Ectodermal cell (in vitro differentiated cells): ENCODE data around the gene GALNT4.

Experiments used
- H3K27ac ChIP-seq: 2 replicates; pipeline ENCODE4 v1.7.0; 2013; ENCODE audit warnings: mild to moderate bottlenecking, low read depth, low read length; ENCODE audit not compliant: insufficient read depth, poor library complexity, severe bottlenecking
- H3K27me3 ChIP-seq: 2 replicates; pipeline ENCODE4 v1.7.0; 2013; ENCODE audit warnings: mild to moderate bottlenecking, low read length; ENCODE audit not compliant: insufficient read depth, control insufficient read depth, poor library complexity, severe bottlenecking
- H3K36me3 ChIP-seq: one replicate; pipeline ENCODE4 v1.7.0; 2013; ENCODE audit warnings: low read length; ENCODE audit not compliant: control insufficient read depth, insufficient read depth
- H3K4me1 ChIP-seq: one replicate; pipeline ENCODE4 v1.7.0; 2013; ENCODE audit warnings: low read length; ENCODE audit not compliant: control insufficient read depth, insufficient read depth
- H3K4me3 ChIP-seq: 2 replicates; pipeline ENCODE4 v1.7.0; 2013; ENCODE audit warnings: low read depth, low read length, control low read depth; ENCODE audit not compliant: insufficient read depth
- H3K9me3 ChIP-seq: 2 replicates; pipeline ENCODE4 v1.7.0; 2013; ENCODE audit warnings: mild to moderate bottlenecking, low read length, moderate library complexity; ENCODE audit not compliant: control insufficient read depth
- WGBS, 2 experiments: methylation state at CpG; one replicate each; pipeline ENCODE4 v1.1.7; 2013; ENCODE audit warnings: missing lambda C conversion rate in 2 of 2; 5-methylcytosine and 5-hydroxymethylcytosine counted together

Gene GALNT4

GRCh38 chr12:89537389-89537788 lies 12.8 kb upstream of the GALNT4 start:
- Histone ChIP-seq H3K4me1 (peaks cover 9% of the 10 kb centered on the region), H3K27me3 (no peaks in the 10 kb centered on the region), H3K4me3 (no peak overlapping the region), H3K36me3 (no peaks in the 10 kb centered on the region), H3K27ac (no peak overlapping the region), H3K9me3 (no peaks in the 10 kb centered on the region)
- WGBS, 2 experiments = 94 to 100% methylated on average over 3 of the region's 3 CpGs

- Histone ChIP-seq H3K4me3 (no peak overlapping the region), H3K4me1 (no peaks in the 10 kb centered on the region), H3K27me3 (no peaks in the 10 kb centered on the region), H3K36me3 (no peaks in the 10 kb centered on the region), H3K27ac (no peak overlapping the region), H3K9me3 (no peaks in the 10 kb centered on the region)
- 70 to 100% methylated on average over 1 of the region's 1 CpG for WGBS, 2 experiments
Observed at GRCh38 chr12:89529738-89530137, 5.1 kb upstream of the GALNT4 start.

- WGBS, 2 experiments = 88 to 95% methylated on average over 3 to 4 of the region's 4 CpGs
- no peaks in the 10 kb centered on the region for H3K9me3 ChIP-seq
- no peaks in the 10 kb centered on the region for H3K27me3 ChIP-seq
Observed at GRCh38 chr12:89528434-89528833, 3.8 kb upstream of the GALNT4 start.

GRCh38 chr12:89525824-89526770 lies 1.5 kb upstream of the GALNT4 start, which contains the start of gene POC1B:
TSS of gene POC1B (minus strand) at chr12:89526047. CDS start at chr12:89525895, 152 bp downstream.
- WGBS, 2 experiments = 2 to 5% methylated on average over 35 to 39 of the region's 39 CpGs
- Histone ChIP-seq H3K27me3 (no peaks in the 10 kb centered on the region), H3K36me3 (no peaks in the 10 kb centered on the region), H3K9me3 (no peaks in the 10 kb centered on the region), H3K4me3 (peak within 1 kb of the TSS; percentile 91), H3K4me1 (no peaks in the 10 kb centered on the region), H3K27ac (peak within 1 kb of the TSS; percentile 39)

More at GRCh38 chr12:89528434-89528833, 3.8 kb upstream of the GALNT4 start:
- H3K36me3 ChIP-seq = no peaks in the 10 kb centered on the region
- no peak overlapping the region for H3K27ac ChIP-seq
- no peaks in the 10 kb centered on the region for H3K4me1 ChIP-seq
- H3K4me3 ChIP-seq = no peak overlapping the region

GRCh38 chr12:89525305-89525823 lies 768 bp upstream of the GALNT4 start:
- no peaks in the 10 kb centered on the region for H3K36me3 ChIP-seq
- no peaks in the 10 kb centered on the region for H3K9me3 ChIP-seq
- peak overlapping the region; percentile 91 for H3K4me3 ChIP-seq
- no peaks in the 10 kb centered on the region for H3K27me3 ChIP-seq
- no peaks in the 10 kb centered on the region for H3K4me1 ChIP-seq
- H3K27ac ChIP-seq = peak overlapping the region; percentile 39
- WGBS, 2 experiments = 0% methylated on average over 53 of the region's 53 CpGs

GRCh38 chr12:89523843-89524540 lies 604 bp downstream of the GALNT4 start:
- Histone ChIP-seq H3K27ac (no peak overlapping the region), H3K4me1 (no peaks in the 10 kb centered on the region), H3K36me3 (no peaks in the 10 kb centered on the region), H3K9me3 (no peaks in the 10 kb centered on the region), H3K4me3 (peak overlapping the region; percentile 91), H3K27me3 (no peaks in the 10 kb centered on the region)
- WGBS, 2 experiments = 51 to 52% methylated on average over 21 of the region's 21 CpGs

- Histone ChIP-seq H3K4me1 (no peaks in the 10 kb centered on the region), H3K36me3 (no peaks in the 10 kb centered on the region), H3K27me3 (no peaks in the 10 kb centered on the region), H3K4me3 (no peak overlapping the region), H3K9me3 (no peaks in the 10 kb centered on the region), H3K27ac (no peak overlapping the region)
- WGBS, 2 experiments = 93 to 95% methylated on average over 8 of the region's 8 CpGs
Observed at GRCh38 chr12:89523393-89523792, 1.2 kb downstream of the GALNT4 start.

GRCh38 chr12:89521364-89522223 lies 3.0 kb downstream of the GALNT4 start:
- 93% methylated on average over 6 to 7 of the region's 7 CpGs for WGBS, 2 experiments
- Histone ChIP-seq H3K27ac (no peak overlapping the region), H3K27me3 (no peaks in the 10 kb centered on the region), H3K9me3 (no peaks in the 10 kb centered on the region), H3K4me1 (no peaks in the 10 kb centered on the region), H3K36me3 (no peaks in the 10 kb centered on the region), H3K4me3 (no peak overlapping the region)

GRCh38 chr12:89517720-89518119 lies 6.9 kb downstream of the GALNT4 start:
- Histone ChIP-seq H3K9me3 (no peaks in the 10 kb centered on the region), H3K4me1 (no peaks in the 10 kb centered on the region), H3K36me3 (no peaks in the 10 kb centered on the region), H3K4me3 (no peak overlapping the region), H3K27ac (no peak overlapping the region), H3K27me3 (no peaks in the 10 kb centered on the region)
- WGBS, 2 experiments = 61 to 79% methylated on average over 2 to 3 of the region's 3 CpGs
